Keratinocyte (primary cell): Measurements from ENCODE around the gene ACOXL.
A peak's percentile ranks its signal among the peaks of the same experiment; 100 is the strongest.

Source experiments
- EZH2 ChIP-seq: IDR thresholded peaks from one replicate; pipeline ENCODE4 v1.6.1; 2012; ENCODE audit warnings: inconsistent platforms, mild to moderate bottlenecking, low read length, moderate library complexity
- TF ChIP-seq, protein P1 (sequence below), 3 experiments: IDR thresholded peaks in 1 of 3; conservative IDR thresholded peaks in 1 of 3; optimal IDR thresholded peaks in 1 of 3; 2 replicates in 2 of 3; 3 replicates in 1 of 3; pipeline versions ENCODE3 to v1.5.1; 2011; ENCODE audit warnings: low read length in 3 of 3, mild to moderate bottlenecking in 3 of 3, moderate library complexity in 2 of 3, control low read depth in 1 of 3, inconsistent platforms in 1 of 3; ENCODE audit not compliant: insufficient read depth in 2 of 3; ENCODE audit errors: extremely low read depth in 1 of 3

DNA sequence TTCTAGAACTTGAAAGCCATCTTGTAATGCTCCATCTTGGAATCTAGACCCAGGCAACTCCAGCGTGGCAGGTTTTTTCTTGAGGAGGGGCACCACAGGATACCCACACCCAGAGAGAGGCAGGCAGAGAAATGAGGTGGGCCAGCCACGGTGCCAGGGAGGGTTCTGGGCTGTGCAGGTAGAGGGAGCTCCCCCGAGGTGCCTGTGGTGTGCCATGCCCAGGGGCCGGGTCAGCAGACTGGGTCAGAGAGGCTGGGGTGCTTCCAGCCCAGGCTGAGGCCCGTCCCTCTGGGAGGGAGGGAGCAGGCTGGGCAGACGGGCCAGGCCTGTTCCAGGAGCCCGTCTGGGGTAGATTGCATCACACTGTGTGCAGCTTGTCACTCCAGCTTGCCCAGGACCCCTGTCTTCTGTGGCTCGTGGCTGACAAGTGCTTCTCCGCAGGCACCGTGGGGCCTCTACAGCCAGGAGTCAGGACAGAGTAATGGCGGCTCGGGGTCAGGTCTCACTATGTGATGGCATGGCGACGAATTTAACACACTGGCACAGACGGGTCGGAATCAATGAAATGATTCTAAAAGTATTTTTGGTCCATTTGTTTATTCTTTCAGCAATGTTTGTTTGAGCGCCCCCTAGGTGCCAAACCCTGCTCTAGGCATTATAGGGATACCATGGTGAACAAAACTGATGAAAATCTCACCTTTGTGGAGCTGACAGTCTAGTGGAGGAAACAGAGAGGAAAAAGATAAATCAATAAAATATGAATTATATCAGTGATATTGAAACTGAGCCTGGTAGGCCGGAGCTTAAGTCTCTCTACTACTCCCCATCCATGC, 144.0 kb downstream of the ACOXL start:
- TF ChIP-seq, protein P1, sequence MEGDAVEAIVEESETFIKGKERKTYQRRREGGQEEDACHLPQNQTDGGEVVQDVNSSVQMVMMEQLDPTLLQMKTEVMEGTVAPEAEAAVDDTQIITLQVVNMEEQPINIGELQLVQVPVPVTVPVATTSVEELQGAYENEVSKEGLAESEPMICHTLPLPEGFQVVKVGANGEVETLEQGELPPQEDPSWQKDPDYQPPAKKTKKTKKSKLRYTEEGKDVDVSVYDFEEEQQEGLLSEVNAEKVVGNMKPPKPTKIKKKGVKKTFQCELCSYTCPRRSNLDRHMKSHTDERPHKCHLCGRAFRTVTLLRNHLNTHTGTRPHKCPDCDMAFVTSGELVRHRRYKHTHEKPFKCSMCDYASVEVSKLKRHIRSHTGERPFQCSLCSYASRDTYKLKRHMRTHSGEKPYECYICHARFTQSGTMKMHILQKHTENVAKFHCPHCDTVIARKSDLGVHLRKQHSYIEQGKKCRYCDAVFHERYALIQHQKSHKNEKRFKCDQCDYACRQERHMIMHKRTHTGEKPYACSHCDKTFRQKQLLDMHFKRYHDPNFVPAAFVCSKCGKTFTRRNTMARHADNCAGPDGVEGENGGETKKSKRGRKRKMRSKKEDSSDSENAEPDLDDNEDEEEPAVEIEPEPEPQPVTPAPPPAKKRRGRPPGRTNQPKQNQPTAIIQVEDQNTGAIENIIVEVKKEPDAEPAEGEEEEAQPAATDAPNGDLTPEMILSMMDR (optimal IDR thresholded peaks at IDR 0.05 in 1 of 3, IDR thresholded peaks at IDR 0.05 in 1 of 3, conservative IDR thresholded peaks at IDR 0.05 in 1 of 3; ENCODE audit: extremely low read depth in 1 of 3, insufficient read depth in 2 of 3, low read length in 3 of 3) = peak in 1 of 3 experiments; percentile 15
- no peak for TF ChIP-seq EZH2
